HG03520 (cell line): ENCODE data around the gene MLF1.

Experiments
- ATAC-seq: cut with Tn5 transposase; IDR thresholded peaks from one replicate; pipeline ENCODE4 v1.9.1; 2021; ENCODE audit warnings: mild to moderate bottlenecking, moderate library complexity; ENCODE audit not compliant: unreplicated experiment

Gene MLF1

GRCh38 chr3:158573714-158574113, 2.7 kb downstream of the MLF1 start:
- no peak for ATAC-seq

GRCh38 chr3:158574646-158575045, 3.7 kb downstream of the MLF1 start:
- no peak for ATAC-seq

DNA sequence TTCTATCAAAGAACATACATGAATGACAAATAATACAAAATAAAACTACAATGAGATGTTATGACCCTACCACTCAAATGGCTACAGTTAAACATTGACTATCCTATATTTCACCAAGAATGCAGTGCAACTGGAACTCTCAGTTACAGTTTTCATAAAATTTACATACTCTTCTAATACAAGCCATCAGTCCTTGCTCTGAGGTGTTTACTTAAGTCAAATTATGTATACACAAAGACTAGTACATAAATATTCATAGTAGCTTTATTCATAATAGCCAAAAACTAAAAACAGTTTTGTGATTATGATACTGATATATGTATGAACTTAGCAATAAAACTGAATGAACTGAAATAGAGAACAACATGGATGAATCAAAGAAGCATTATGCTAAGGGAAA, 19.2 kb downstream of the MLF1 start:
- no peak for ATAC-seq

GRCh38 chr3:158600787-158601186, 29.8 kb downstream of the MLF1 start:
- ATAC-seq = no peak

- no peak for ATAC-seq
These were observed 31.2 kb downstream of the MLF1 start for GRCh38 chr3:158602227-158602626.

GRCh38 chr3:158617982-158618875, 47.2 kb downstream of the MLF1 start:
- no peak for ATAC-seq

DNA sequence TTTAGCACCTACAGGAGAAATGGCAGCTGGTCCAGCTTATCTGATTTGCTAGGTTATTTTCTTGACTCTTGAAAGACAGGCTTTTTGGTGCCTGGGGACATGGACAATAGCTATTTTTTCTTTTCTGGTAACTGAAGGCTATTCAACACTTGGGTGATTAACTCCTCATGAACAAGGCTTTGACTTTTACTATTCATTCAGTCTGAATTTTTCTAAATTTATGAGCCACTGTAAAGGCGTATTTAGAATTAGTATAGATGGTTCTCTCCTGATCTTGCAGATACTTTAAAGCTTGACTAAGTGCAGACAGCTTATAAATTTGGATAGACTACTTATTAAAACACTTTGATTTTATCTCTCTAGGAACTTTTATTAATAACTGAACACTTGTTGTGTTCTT, 54.9 kb downstream of the MLF1 start:
- no peak for ATAC-seq

DNA sequence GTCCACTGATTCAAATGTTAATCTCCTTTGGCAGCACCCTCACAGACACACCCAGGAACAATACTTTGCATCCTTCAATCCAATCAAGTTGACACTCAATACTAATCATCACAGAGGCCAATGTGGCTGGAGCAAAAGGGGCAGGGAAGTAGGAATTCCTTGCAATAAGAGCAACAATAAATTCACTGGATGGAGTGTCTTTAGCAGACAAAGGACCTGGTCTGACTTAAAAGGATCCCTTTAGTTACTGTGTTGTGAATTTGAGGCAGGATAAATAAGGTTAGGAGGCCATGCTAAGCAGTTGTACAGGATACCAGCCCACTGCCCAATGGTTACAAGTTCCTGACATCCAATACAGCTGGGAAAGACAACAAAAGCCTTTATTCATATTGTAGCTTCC, 61.0 kb downstream of the MLF1 start:
- no peak for ATAC-seq

DNA sequence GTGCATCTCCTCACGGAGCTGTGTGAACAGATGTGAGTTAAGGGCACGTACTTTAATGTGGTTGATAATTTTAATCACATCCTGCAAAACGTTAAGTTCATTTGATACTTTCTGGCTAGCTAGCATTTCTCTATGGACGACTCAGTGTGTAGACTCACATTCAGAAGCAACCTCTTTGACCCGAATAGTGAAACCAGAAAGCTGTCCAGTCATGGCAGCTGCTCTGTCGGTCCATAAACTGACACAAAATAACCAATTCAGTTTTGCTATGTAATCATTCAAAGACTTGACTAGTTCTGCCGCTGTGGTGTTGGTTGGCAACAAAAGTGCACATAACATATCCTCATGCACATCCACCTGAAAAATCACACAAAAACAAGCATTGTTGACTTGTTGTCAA, 69.7 kb downstream of the MLF1 start:
- no peak for ATAC-seq

- ATAC-seq = no peak
These were observed 71.0 kb downstream of the MLF1 start for GRCh38 chr3:158642005-158642404.

- ATAC-seq = no peak
These were observed 71.6 kb downstream of the MLF1 start for GRCh38 chr3:158642474-158643210.

GRCh38 chr3:158644345-158644908, 73.4 kb downstream of the MLF1 start, which contains the start of gene GFM1:
Gene GFM1, plus strand, starts transcription at chr3:158644527. Its CDS starts 108 bp downstream, at chr3:158644635.
- ATAC-seq = peak; percentile 98

GRCh38 chr3:158649791-158650190, 78.8 kb downstream of the MLF1 start:
- ATAC-seq = no peak

DNA sequence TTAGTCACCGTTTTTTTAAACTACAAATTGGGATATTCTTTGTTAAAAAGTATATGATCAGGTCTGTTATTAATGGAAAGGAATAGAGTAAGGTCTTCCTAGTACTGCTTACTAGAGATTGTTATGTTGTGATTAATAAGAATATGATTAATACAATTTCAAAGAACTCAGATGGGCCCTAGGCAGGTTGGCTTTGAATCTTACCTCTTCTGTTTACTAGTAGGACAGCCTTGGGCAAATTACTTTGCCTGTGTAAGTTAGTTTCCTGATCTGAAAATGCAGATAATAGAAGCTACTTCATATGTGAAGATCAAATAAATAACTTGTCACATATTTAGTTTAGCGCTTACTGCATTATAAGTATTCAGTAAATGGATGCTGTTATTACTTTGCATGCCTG, 80.2 kb downstream of the MLF1 start:
- ATAC-seq = no peak

- no peak for ATAC-seq
These were observed 81.5 kb downstream of the MLF1 start for GRCh38 chr3:158652463-158652862.
